Measurements from ENCODE around the gene CST6.

Gene CST6

DNA sequence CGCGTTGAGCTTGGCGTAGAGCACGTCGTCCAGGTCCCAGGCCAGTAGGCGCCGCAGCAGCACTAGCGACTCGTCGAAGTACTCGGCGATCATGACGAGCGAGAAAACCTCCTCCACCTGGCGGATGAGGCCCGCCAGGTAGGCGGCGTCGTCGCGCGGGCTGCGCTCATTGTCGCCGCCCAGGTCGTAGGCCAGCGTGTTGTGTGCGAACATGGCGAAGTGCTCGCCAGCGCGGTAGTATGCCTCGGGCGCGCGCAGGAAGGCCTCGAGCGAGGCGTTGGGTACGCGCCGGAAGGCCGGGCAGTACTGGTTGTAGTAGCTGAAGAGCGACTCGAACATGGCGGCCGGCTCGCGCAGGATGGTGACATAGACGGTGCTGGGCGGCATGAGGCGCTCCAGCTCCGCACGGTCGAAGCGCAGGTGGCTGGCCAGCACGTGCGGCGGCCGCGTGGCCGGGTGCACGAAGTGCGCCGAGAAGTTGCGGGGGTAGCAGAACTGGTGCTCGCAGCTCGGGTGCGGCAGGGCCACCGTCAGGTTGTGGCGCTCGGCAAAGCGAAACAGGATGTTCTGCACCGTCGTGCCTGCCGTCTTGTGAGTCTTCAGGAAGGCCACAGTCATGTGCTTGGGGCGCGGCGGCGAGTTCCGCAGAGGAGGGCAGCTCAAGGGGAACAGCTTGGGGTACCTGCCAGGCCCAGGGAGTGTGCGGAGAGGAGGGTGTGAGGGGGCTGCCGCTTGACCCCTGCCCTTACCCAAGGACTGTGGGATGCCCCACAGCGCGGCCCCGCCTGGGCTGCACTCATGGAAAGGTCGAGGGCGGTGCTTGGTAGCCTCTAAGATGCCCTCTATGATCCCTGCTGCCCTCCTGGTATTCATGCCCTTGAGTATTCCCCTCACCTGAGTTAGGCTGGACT is 31.4 kb downstream of the CST6 start:
- no peaks in the 10 kb centered on the region for H3K36me3 ChIP-seq (ENCODE audit: insufficient read depth, low read length)
- H3K4me2 ChIP-seq (ENCODE audit: low read length) = no peak overlapping the region
- no peak overlapping the region for H3K9ac ChIP-seq (ENCODE audit: low read depth, low read length)

DNA sequence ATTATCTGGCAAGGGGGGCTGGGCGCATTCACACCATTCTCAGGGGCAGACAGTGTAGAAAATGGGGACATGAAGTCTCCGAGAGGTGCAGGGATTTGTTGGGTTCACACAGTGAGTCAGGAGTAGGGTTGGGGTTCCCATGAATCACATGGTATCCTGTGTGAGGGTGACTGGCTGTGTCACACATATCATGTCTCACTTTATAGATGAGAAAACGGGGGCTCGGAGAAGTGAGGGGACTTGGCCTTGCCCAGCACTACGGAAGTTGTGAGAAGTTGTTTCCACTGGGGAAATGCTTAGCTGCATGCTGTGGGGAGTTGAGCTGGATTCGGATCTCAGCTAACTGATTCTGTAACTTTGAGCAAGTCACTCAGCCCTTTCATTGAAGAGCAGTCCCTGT is 32.9 kb downstream of the CST6 start:
- Histone ChIP-seq H3K4me3 (ENCODE audit: low read length) (no peak overlapping the region), H3K27me3 (ENCODE audit: control insufficient read depth, insufficient read depth, low read length) (no peaks in the 10 kb centered on the region), H3K9ac (ENCODE audit: low read depth, low read length) (no peak overlapping the region)

More for the DNA sequence above, 31.4 kb downstream of the CST6 start:
- Histone ChIP-seq H3K4me1 (ENCODE audit: control insufficient read depth, insufficient read depth, low read length) (peaks cover 9% of the 10 kb centered on the region), H3K27me3 (ENCODE audit: control insufficient read depth, insufficient read depth, low read length) (no peaks in the 10 kb centered on the region), H3K9me3 (replicated peaks; ENCODE audit: low read length) (no peaks in the 10 kb centered on the region), H3K4me3 (ENCODE audit: low read length) (no peak overlapping the region)

DNA sequence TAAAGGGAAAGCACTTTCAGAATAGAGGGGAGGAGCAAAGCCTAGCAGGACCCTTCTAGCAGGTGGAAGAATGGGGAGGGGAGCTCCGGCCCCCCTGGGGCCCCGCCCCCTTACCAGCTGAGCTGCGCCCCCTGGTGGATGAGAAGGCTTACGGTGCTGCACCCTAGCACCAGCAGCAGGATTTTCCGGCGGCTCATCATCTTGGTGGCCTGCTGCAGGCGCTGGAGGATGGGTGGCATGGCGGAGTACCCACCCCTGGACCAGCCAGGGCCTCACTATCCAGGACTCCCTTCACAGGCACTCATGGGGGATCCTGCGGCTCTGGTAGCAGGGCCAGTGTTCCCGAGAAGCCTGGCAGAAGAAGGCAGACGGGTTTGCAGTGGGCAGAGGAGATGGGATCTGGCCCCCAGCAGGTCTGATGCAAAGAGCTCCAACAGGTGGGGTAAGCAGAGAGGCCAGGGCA is 33.4 kb downstream of the CST6 start:
- H3K4me1 ChIP-seq (ENCODE audit: control insufficient read depth, insufficient read depth, low read length) = peaks cover 9% of the 10 kb centered on the region
- no peak overlapping the region for H3K9ac ChIP-seq (ENCODE audit: low read depth, low read length)
- H3K9me3 ChIP-seq (replicated peaks; ENCODE audit: low read length) = no peaks in the 10 kb centered on the region
- no peaks in the 10 kb centered on the region for H3K36me3 ChIP-seq (ENCODE audit: insufficient read depth, low read length)
- H3K4me3 ChIP-seq (ENCODE audit: low read length) = no peak overlapping the region
- H3K27me3 ChIP-seq (ENCODE audit: control insufficient read depth, insufficient read depth, low read length) = no peaks in the 10 kb centered on the region
- peak overlapping the region; percentile 50 for H3K4me2 ChIP-seq (ENCODE audit: low read length)

More for the DNA sequence above, 32.9 kb downstream of the CST6 start:
- Histone ChIP-seq H3K9me3 (replicated peaks; ENCODE audit: low read length) (no peaks in the 10 kb centered on the region), H3K4me2 (ENCODE audit: low read length) (peak overlapping the region; percentile 50), H3K4me1 (ENCODE audit: control insufficient read depth, insufficient read depth, low read length) (peaks cover 9% of the 10 kb centered on the region), H3K36me3 (ENCODE audit: insufficient read depth, low read length) (no peaks in the 10 kb centered on the region)

DNA sequence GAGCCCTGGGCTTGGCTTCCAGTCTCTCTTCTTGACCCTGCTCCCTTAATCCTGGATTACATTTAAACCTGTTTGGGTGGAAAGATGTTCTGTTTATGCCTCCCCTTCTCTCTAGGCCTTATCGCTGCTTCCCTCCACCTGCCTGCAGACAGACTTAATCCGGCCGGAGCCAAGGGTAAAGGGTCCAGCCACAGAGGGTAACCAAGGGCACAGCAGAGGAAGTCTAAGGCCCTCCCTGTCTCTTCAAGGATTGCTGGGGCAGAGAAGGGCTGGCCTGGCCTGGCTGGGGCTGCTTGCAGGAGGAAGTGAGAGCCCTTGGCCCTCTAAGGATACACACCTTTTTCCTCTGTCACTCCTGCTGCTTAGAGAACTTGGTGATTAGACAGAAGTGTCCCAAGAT is 35.1 kb downstream of the CST6 start:
- Histone ChIP-seq H3K4me1 (ENCODE audit: control insufficient read depth, insufficient read depth, low read length) (peaks cover 21% of the 10 kb centered on the region), H3K9ac (ENCODE audit: low read depth, low read length) (no peak overlapping the region), H3K27me3 (ENCODE audit: control insufficient read depth, insufficient read depth, low read length) (no peaks in the 10 kb centered on the region), H3K9me3 (replicated peaks; ENCODE audit: low read length) (no peaks in the 10 kb centered on the region), H3K36me3 (ENCODE audit: insufficient read depth, low read length) (no peaks in the 10 kb centered on the region), H3K4me2 (ENCODE audit: low read length) (no peak overlapping the region), H3K4me3 (ENCODE audit: low read length) (no peak overlapping the region)

DNA sequence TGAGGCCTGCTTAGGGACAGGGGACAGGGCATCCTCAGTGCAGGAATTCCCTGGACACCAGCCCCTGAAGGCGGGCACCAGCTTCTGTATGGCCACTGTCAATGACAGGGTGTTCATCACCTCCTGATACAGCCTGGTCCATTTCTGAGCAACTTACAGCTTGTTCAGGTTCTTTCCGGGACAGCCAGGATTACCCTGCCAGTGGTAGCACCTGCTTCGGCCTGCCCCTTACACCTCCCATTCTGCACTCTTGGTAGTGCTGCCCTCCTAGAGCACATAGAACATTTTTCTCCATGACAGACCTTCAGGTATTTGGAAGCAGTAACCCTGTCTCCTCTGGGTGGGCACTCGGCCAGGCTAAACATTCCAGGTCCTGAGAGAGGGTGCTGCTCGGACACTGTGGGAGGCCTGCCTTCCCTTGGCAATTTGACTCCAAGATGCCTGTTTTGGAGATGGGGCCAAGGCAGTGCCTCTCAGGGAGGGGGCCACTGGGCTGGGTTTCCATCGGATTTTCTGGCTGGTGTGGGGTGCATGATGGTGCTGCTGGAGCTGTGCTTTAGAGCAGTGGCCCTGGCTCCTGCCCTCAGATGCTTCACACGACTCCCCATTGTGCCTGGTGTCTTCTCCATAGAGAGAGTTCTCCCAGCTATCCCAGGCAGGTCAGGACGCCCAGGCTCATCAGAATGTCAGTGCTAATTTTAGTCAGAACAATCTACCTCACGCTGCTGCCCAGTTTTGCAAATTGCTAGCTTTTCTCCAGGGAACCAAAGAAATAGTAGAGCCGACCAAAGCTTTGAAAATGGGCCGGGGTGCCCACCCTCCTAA is 35.9 kb downstream of the CST6 start:
- Histone ChIP-seq H3K4me1 (ENCODE audit: control insufficient read depth, insufficient read depth, low read length) (peaks cover 21% of the 10 kb centered on the region), H3K4me3 (ENCODE audit: low read length) (no peak overlapping the region), H3K36me3 (ENCODE audit: insufficient read depth, low read length) (no peaks in the 10 kb centered on the region), H3K9me3 (replicated peaks; ENCODE audit: low read length) (no peaks in the 10 kb centered on the region), H3K27me3 (ENCODE audit: control insufficient read depth, insufficient read depth, low read length) (no peaks in the 10 kb centered on the region), H3K4me2 (ENCODE audit: low read length) (no peak overlapping the region), H3K9ac (ENCODE audit: low read depth, low read length) (no peak overlapping the region)

DNA sequence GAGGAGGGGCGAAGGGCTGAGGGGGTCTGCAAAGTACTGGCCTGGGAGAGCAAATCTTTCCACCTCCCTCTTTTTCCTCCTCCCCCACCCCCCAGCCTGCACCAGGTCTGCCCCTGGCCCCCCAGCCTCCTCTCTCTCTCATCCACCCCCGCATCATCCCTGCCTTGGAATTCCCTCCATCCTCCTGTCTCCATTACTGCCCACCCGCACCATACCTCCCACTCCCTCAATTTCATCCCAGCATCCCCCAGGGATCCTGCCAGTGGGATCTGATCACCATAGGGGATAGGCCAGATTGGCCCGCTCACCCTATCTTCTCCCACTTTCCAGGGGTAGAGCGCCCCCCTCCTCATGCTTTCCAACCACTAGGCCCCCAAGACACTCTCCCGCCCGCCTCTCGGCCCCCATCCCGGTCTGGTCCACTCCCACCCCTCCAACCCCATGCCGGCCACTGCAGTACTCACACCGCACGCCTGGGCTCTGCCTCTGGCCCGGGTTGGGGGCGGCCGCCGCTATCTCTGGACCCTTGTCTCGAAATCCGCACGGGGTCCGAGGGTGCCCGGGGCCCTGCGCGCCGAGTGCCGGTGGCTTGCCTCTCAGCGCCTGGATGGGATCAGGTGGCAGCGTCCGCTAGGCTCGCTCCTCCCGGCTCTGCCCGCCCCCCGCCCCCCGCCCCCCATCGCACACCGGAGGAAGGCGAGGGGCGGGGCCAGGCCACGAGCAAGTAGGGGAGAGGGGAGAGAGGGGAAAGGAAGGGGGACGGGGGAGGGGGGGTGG is 36.9 kb downstream of the CST6 start, which contains the start of gene GAL3ST3:
Gene GAL3ST3 (minus strand): TSS at position 615 of the 777 bp plus-strand sequence. CDS start 3,746 bp downstream, outside the sequence.
- H3K4me2 ChIP-seq (ENCODE audit: low read length) = no peak within 1 kb of the TSS
- H3K27me3 ChIP-seq (ENCODE audit: control insufficient read depth, insufficient read depth, low read length) = no peaks in the 10 kb centered on the region
- H3K36me3 ChIP-seq (ENCODE audit: insufficient read depth, low read length) = no peaks in the 10 kb centered on the region
- no peak within 1 kb of the TSS for H3K9ac ChIP-seq (ENCODE audit: low read depth, low read length)
- no peak within 1 kb of the TSS for H3K4me3 ChIP-seq (ENCODE audit: low read length)
- peaks cover 28% of the 10 kb centered on the region for H3K4me1 ChIP-seq (ENCODE audit: control insufficient read depth, insufficient read depth, low read length)
- H3K9me3 ChIP-seq (replicated peaks; ENCODE audit: low read length) = no peaks in the 10 kb centered on the region

DNA sequence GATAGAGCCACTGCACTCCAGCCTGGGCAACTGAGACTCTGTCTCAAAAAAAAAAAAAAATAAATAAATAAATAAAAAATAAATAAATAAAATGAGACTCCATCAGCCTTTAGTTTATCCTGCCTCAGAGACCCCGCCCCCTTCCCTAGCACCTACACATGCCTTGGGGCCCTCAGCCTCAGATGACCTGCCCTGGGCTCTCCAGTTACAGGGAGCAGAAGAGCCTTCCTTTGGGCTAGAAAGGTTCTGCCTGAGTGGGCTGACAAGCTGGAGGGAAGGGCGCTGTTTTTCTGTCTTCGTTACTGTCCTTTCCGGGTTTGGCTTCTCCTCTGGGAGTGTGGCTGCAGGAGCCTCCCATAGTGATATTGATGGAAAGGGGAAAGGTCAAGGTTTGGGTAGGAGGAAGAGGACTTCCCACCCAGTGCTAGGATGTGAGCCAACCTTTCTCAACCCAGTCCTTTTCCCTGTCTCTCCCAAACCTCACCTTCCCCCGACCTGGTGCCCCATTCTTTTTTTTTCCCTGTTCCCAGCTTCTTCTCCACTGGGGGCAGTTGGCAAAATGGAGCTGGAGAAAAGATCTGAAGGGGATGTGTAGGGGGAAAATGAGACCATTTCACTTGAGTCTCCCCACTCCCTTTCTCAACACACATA is 38.9 kb downstream of the CST6 start:
- Histone ChIP-seq H3K4me1 (ENCODE audit: control insufficient read depth, insufficient read depth, low read length) (peaks cover 24% of the 10 kb centered on the region), H3K36me3 (ENCODE audit: insufficient read depth, low read length) (peaks cover 13% of the 10 kb centered on the region)

DNA sequence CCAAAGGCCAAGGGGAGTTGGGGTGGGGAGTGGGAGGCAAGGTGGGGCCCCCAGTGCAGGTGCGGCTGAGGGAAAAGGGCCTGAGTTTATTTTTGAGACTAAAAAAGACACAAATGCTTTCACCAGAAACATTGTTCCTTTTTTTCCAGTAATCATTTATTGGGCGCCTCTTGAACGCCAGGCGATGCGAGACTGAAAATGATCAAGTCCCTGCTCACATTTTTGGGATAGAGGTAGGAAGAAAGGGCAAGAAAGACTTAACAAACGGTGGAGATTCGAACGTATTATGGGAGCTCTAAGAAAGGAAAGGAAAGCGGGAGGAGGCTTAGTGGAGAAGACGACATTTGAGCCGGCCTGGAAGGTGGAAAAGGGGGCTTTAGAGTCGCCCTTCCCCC is 39.6 kb downstream of the CST6 start:
- Histone ChIP-seq H3K9ac (ENCODE audit: low read depth, low read length) (peak overlapping the region; percentile 98), H3K4me1 (ENCODE audit: control insufficient read depth, insufficient read depth, low read length) (peaks cover 24% of the 10 kb centered on the region), H3K4me3 (ENCODE audit: low read length) (peak overlapping the region; percentile 98), H3K27me3 (ENCODE audit: control insufficient read depth, insufficient read depth, low read length) (no peaks in the 10 kb centered on the region), H3K9me3 (replicated peaks; ENCODE audit: low read length) (no peaks in the 10 kb centered on the region), H3K4me2 (ENCODE audit: low read length) (peak overlapping the region; percentile 80), H3K36me3 (ENCODE audit: insufficient read depth, low read length) (peaks cover 19% of the 10 kb centered on the region)

More for the DNA sequence above, 38.9 kb downstream of the CST6 start:
- H3K4me2 ChIP-seq (ENCODE audit: low read length) = peak overlapping the region; percentile 80
- no peaks in the 10 kb centered on the region for H3K9me3 ChIP-seq (replicated peaks; ENCODE audit: low read length)
- H3K4me3 ChIP-seq (ENCODE audit: low read length) = no peak overlapping the region
- peak overlapping the region; percentile 98 for H3K9ac ChIP-seq (ENCODE audit: low read depth, low read length)
- H3K27me3 ChIP-seq (ENCODE audit: control insufficient read depth, insufficient read depth, low read length) = no peaks in the 10 kb centered on the region

DNA sequence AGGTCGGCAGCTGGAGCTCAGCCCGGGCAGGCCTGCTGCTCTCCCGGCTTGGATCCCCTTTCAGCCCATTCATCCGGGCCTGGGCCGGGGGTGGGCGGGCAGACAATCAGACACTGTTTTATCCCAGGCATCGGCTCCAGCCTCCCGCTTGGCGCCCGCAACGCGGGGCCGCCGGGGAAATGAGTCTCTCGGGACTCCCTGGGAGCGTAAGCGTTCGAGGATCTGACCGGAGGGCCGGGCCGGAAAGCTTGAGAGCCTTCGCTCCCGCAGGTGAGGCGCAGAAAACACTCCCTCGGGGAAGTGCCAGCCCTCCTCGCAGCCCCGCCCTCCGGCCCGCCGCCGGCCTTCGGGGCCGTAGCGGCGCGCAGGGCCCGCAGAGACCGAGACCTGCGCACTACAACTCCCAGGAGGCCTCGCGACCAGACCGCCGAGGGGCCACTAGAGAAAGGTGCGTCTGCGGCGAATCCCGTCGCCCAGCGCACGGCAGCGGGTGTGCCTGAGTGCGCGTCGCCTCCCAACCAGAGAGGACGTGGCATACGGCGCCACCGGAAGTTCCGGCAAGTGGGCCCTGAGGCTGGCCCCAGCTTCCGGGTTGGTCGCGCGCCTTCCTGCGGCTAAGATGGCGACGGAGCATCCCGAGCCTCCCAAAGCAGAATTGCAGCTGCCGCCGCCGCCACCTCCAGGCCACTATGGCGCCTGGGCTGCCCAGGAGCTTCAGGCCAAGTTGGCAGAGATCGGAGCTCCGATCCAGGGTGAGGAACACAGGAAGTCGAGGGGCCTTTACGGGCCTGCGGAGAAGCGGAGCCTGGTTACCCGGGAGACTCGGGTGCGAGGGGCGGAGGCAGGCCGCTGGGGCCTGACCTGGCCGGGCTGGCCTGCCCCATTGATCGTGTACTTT is 40.2 kb downstream of the CST6 start, which contains the start of gene SF3B2:
Gene SF3B2 (plus strand): TSS at position 599 of the 898 bp plus-strand sequence. CDS start 21 bp downstream, at position 620.
- Histone ChIP-seq H3K9ac (ENCODE audit: low read depth, low read length) (peak within 1 kb of the TSS; percentile 98), H3K27me3 (ENCODE audit: control insufficient read depth, insufficient read depth, low read length) (no peaks in the 10 kb centered on the region), H3K36me3 (ENCODE audit: insufficient read depth, low read length) (peaks cover 26% of the 10 kb centered on the region), H3K4me3 (ENCODE audit: low read length) (peak within 1 kb of the TSS; percentile 98), H3K9me3 (replicated peaks; ENCODE audit: low read length) (no peaks in the 10 kb centered on the region), H3K4me2 (ENCODE audit: low read length) (peak within 1 kb of the TSS; percentile 80), H3K4me1 (ENCODE audit: control insufficient read depth, insufficient read depth, low read length) (peaks cover 24% of the 10 kb centered on the region)

DNA sequence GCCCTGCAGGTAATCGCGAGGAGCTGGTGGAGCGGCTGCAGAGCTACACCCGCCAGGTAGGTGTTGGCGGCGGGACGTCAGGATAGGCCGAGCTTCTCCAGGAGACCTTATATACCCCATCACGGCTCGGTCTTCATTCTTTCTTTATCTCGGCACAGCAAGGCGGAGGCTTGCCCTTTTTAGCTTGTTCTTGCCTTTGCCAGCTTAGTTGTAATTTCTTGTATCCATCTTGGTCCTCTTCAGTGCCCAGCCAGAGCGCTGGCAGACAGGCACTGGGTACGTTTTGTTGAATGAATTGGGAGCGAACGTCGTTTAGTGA is 40.8 kb downstream of the CST6 start:
- H3K4me2 ChIP-seq (ENCODE audit: low read length) = peak overlapping the region; percentile 80
- H3K9me3 ChIP-seq (replicated peaks; ENCODE audit: low read length) = no peaks in the 10 kb centered on the region
- H3K4me1 ChIP-seq (ENCODE audit: control insufficient read depth, insufficient read depth, low read length) = peaks cover 22% of the 10 kb centered on the region
- no peaks in the 10 kb centered on the region for H3K27me3 ChIP-seq (ENCODE audit: control insufficient read depth, insufficient read depth, low read length)
- H3K36me3 ChIP-seq (ENCODE audit: insufficient read depth, low read length) = peaks cover 31% of the 10 kb centered on the region
- H3K4me3 ChIP-seq (ENCODE audit: low read length) = peak overlapping the region; percentile 98
- peak overlapping the region; percentile 98 for H3K9ac ChIP-seq (ENCODE audit: low read depth, low read length)
